Neural progenitor cell (in vitro differentiated cells): Measurements from ENCODE around the gene MTG2. TPM values are rescaled to one million over a fixed set of nuclear protein-coding genes. Genes with fewer than 3 reads are reported as not detected.

Source experiments
- DNase-seq: peaks from one replicate; pipeline ENCODE4 v3.0.0-alpha.2; 2016; ENCODE audit warnings: low spot score
- H2AFZ ChIP-seq: fragments of 200-600 bp; sonication (generic); replicated peaks from 2 replicates; pipeline ENCODE4 v1.6.1; 2016; ENCODE audit warnings: antibody characterized with exemption
- H3F3A ChIP-seq: fragments of 200-600 bp; sonication (generic); 2 replicates; pipeline ENCODE4 v1.6.1; 2016; ENCODE audit warnings: antibody characterized with exemption, low read depth
- H3K27ac ChIP-seq: fragments of 200-600 bp; sonication (generic); 2 replicates; pipeline ENCODE4 v1.5.1; 2016; ENCODE audit warnings: mild to moderate bottlenecking
- H3K27me3 ChIP-seq: fragments of 200-600 bp; sonication (generic); 2 replicates; pipeline ENCODE4 v1.6.1; 2016; ENCODE audit warnings: mild to moderate bottlenecking, moderate library complexity
- H3K36me3 ChIP-seq: fragments of 200-600 bp; sonication (generic); 2 replicates; pipeline ENCODE4 v1.5.1; 2016
- H3K4me1 ChIP-seq: fragments of 200-600 bp; sonication (generic); 2 replicates; pipeline ENCODE4 v1.6.1; 2016; ENCODE audit warnings: mixed run types
- H3K4me2 ChIP-seq: fragments of 200-600 bp; sonication (generic); 2 replicates; pipeline ENCODE4 v1.6.1; 2016
- H3K4me3 ChIP-seq: fragments of 200-600 bp; sonication (generic); 2 replicates; pipeline ENCODE4 v1.5.1; 2016
- H3K79me2 ChIP-seq: fragments of 200-600 bp; sonication (generic); 2 replicates; pipeline ENCODE4 v1.6.1; 2016; ENCODE audit warnings: low read depth
- H3K9ac ChIP-seq: fragments of 200-600 bp; sonication (generic); 2 replicates; pipeline ENCODE4 v1.6.1; 2016
- H3K9me3 ChIP-seq: fragments of 200-600 bp; sonication (generic); 2 replicates; pipeline ENCODE4 v1.5.1; 2016; ENCODE audit warnings: low read depth
- H4K20me1 ChIP-seq: fragments of 200-600 bp; sonication (generic); 2 replicates; pipeline ENCODE4 v1.6.1; 2016; ENCODE audit warnings: low read depth
- H3K27ac Mint-ChIP-seq: 3 replicates; pipeline ENCODE4 v1.8.0; 2021; ENCODE audit warnings: mixed read lengths
- H3K27me3 Mint-ChIP-seq: 2 replicates; pipeline ENCODE4 v1.8.0; 2022; ENCODE audit warnings: low read depth, mild to moderate bottlenecking, inconsistent platforms, moderate library complexity, mixed read lengths; ENCODE audit not compliant: insufficient read depth
- H3K36me3 Mint-ChIP-seq: 3 replicates; pipeline ENCODE4 v1.8.0; 2021; ENCODE audit warnings: mixed read lengths
- H3K4me1 Mint-ChIP-seq: 3 replicates; pipeline ENCODE4 v1.8.0; 2021; ENCODE audit warnings: mixed read lengths
- H3K4me3 Mint-ChIP-seq: 3 replicates; pipeline ENCODE4 v1.8.0; 2021; ENCODE audit warnings: mild to moderate bottlenecking, moderate library complexity, mixed read lengths
- H3K9me3 Mint-ChIP-seq: 3 replicates; pipeline ENCODE4 v1.8.0; 2020; ENCODE audit warnings: mixed read lengths
- CTCF ChIP-seq: fragments of 200-600 bp; sonication (generic); IDR thresholded peaks from 2 replicates; pipeline ENCODE4 v1.5.1; 2017; ENCODE audit warnings: antibody characterized with exemption, mild to moderate bottlenecking
- EZH2 ChIP-seq: fragments of 200-600 bp; sonication (generic); IDR thresholded peaks from 2 replicates; pipeline ENCODE4 v1.6.1; 2017; ENCODE audit warnings: antibody characterized with exemption, mild to moderate bottlenecking, moderate library complexity
- EZH2phosphoT487 ChIP-seq: fragments of 200-600 bp; sonication (generic); IDR thresholded peaks from 2 replicates; pipeline ENCODE4 v1.6.1; 2017; ENCODE audit warnings: antibody characterized with exemption
- total RNA-seq: library from RNA; depleted of rRNA; stranded (reverse); fragments of >200 nt; gene quantifications from 2 replicates; pipeline ENCODE4 v1.2.3, GENCODE V29; 2015; ENCODE audit warnings: low replicate concordance

The MTG2 gene
- total RNA-seq, 1 donor from 2014 or later = 16.2 TPM

DNA sequence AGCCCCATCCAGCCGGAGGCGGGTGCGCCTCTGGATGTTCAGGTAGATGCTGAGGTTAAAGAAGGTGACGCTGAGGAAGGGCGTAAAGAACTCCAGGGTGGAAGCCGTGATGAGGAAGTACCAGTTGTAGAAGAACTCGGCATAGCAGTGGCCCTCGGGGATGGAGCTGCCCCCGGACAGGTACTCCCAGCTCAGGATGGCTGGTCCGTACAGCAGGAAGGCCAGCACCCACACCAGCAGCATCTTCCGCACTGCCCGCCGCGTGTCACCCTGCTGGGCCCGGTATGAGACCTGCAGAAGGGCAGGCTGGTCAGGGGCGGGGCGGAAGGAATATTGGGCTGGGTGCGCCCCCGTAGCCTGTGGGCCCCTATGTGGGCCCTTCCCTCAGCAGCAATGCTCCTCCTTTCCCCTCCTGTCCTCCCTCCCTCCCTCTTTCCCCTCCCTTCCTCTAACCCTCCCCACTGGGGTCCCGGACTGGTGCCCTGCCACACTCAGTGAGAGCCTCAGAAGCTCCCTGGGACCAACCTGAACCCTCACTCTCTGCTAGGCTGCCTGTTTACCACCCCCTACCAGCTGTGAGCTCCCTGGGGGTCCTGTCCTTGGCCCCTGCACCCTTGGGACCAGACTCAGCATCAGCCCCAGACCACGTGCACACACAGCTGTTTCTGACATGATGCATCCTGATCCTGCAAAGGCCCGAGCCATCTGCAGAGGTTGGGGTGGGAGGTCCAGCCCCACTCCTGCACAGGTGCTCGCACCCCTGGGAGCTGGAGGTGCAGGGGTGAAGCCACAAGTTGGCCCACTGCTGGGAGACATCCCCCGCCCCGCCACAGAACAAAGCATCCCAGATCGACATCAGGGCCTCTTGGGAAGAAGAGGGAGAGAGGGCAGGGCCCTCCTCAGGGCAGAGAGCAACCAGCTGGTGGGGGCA, 34.1 kb downstream of the MTG2 start:
- H3K4me1 ChIP-seq = peaks cover 31% of the 10 kb centered on the region
- no peak for DNase-seq
- Mint-ChIP-seq H3K27ac (no peak overlapping the region), H3K4me3 (no peak overlapping the region), H3K27me3 (peaks cover 35% of the 10 kb centered on the region), H3K4me1 (peaks cover 14% of the 10 kb centered on the region), H3K36me3 (no peaks in the 10 kb centered on the region), H3K9me3 (no peaks in the 10 kb centered on the region)
- H2AFZ ChIP-seq = no peak overlapping the region
- H3K4me2 ChIP-seq = no peak overlapping the region
- H3K27ac ChIP-seq = no peak overlapping the region
- H3K27me3 ChIP-seq = peaks cover 71% of the 10 kb centered on the region
- H3K79me2 ChIP-seq = no peaks in the 10 kb centered on the region
- TF ChIP-seq CTCF (no peak), EZH2 (no peak), EZH2phosphoT487 (no peak)
- no peaks in the 10 kb centered on the region for H3K36me3 ChIP-seq
- peaks cover 42% of the 10 kb centered on the region for H4K20me1 ChIP-seq
- no peak overlapping the region for H3K4me3 ChIP-seq
- H3K9ac ChIP-seq = no peak overlapping the region
- no peaks in the 10 kb centered on the region for H3K9me3 ChIP-seq
- peaks cover 22% of the 10 kb centered on the region for H3F3A ChIP-seq

DNA sequence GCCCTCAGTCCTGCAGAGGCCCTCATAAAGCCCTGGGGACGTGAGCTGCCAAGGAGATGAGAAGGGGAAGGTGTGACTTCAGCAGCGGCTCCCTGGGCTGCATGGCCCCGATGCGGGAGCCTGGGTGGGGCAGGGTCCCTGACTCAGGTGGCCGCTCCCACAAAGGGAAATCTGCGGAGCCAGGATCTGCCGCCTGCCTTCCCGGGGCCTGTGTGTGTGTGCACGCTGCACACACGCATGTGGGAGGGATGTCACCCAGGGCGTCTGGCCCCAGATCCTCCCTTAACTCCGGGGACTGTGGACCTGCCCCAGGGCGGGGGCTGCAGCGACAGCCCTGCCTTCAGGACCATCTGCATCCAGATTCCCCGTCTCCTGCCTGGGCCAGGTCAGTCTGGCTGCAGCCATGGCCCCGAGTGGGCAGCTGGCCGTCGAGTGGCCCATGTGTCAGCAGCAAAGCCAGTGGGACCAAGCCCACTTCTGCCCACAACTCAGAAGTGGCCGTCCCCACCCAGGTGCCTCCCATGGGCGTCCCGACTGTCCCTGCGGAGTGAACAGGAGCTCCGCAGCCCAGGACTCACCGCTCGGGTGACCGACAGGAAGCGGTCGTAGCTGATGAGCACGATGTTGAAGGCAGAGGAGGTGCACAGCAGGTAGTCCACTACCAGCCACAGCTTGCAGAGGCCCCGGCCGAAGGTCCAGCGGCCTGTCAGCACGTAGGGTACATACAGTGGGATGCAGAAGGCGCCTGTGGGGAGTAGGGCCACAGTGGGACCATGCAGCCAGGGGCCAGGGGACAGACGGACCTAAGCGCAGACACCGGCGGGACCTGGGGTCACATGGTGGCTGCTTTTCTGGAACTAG, 35.3 kb downstream of the MTG2 start:
- H3K79me2 ChIP-seq = no peaks in the 10 kb centered on the region
- TF ChIP-seq EZH2 (no peak), CTCF (no peak), EZH2phosphoT487 (no peak)
- no peak overlapping the region for H3K4me3 ChIP-seq
- Mint-ChIP-seq H3K27ac (no peak overlapping the region), H3K4me1 (peaks cover 11% of the 10 kb centered on the region), H3K9me3 (no peaks in the 10 kb centered on the region), H3K36me3 (no peaks in the 10 kb centered on the region), H3K4me3 (peak overlapping the region; percentile 67), H3K27me3 (peaks cover 38% of the 10 kb centered on the region)
- H3K9me3 ChIP-seq = no peaks in the 10 kb centered on the region
- H3K4me2 ChIP-seq = peak overlapping the region; percentile 94
- no peak overlapping the region for H3K9ac ChIP-seq
- no peaks in the 10 kb centered on the region for H3K36me3 ChIP-seq
- peak; percentile 43 for DNase-seq
- H3K27me3 ChIP-seq = peaks cover 84% of the 10 kb centered on the region
- peaks cover 42% of the 10 kb centered on the region for H4K20me1 ChIP-seq
- H2AFZ ChIP-seq = no peak overlapping the region
- H3K27ac ChIP-seq = no peak overlapping the region
- H3F3A ChIP-seq = peaks cover 22% of the 10 kb centered on the region
- H3K4me1 ChIP-seq = peaks cover 25% of the 10 kb centered on the region

DNA sequence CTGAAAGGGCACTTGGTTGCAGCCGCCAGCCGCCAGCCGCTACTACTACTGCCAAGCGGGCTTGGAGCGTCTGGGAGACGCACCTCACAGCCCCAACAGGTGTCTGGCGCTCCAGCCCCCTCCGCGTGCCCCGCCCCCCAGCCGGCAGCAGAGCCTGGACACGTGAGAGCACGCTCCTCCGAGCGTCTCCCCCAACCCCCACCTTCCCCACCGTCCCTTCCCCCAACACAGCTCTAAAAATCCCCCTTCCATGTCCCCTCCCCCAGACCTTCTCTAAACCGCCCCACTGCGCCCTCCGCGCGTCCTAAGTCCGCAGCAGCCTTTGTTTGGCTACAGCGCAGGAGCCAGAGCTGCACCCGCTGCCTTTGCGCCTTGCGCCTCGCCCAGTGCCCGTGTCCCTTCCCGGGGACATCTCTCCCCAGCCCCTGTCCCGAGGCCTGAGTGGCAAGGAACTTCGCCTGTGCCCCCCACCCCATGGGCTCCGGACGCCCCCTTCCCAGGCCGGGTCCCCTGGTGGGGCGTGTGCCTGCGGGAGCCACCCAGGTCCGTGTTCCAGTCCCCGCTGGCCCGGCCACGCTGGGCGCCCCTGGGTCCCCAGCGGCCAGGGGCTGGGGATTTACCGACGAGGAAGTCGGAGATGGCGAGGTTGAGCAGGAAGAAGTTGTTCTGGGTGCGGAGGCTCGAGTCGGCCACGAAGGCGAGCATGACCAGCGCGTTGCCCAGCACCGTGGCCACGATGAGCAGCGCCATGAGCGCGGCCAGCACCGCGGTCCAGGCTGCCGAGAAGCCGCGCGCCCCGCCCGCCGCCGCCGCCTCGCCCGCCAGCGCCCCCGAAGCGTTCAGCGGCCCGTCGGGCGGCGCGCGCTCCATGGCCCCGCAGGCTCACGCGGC, 36.5 kb downstream of the MTG2 start:
- peak; percentile 82 for DNase-seq
- Histone ChIP-seq H3K4me3 (peak overlapping the region; percentile 53), H3F3A (peaks cover 22% of the 10 kb centered on the region), H3K27ac (no peak overlapping the region), H3K4me2 (peak overlapping the region; percentile 94), H3K79me2 (no peaks in the 10 kb centered on the region), H2AFZ (no peak overlapping the region), H3K4me1 (peaks cover 25% of the 10 kb centered on the region), H4K20me1 (peaks cover 39% of the 10 kb centered on the region), H3K9me3 (no peaks in the 10 kb centered on the region), H3K27me3 (peaks cover 96% of the 10 kb centered on the region), H3K9ac (no peak overlapping the region), H3K36me3 (no peaks in the 10 kb centered on the region)
- no peak for TF ChIP-seq CTCF
- TF ChIP-seq EZH2phosphoT487 = peak; percentile 57
- no peak for TF ChIP-seq EZH2
- Mint-ChIP-seq H3K27ac (no peak overlapping the region), H3K27me3 (peaks cover 40% of the 10 kb centered on the region), H3K4me1 (peaks cover 11% of the 10 kb centered on the region), H3K36me3 (no peaks in the 10 kb centered on the region), H3K4me3 (peak overlapping the region; percentile 77), H3K9me3 (no peaks in the 10 kb centered on the region)
